ENCODE results near the gene ABCG1.

ABCG1 gene

GRCh38 chr21:42248783-42249597 is 30.1 kb downstream of the ABCG1 start:
- no peak for ATAC-seq
- TF ChIP-seq ZC3H10 (CRISPR knock-in tag; IDR thresholded peaks at IDR 0.05) (no peak), GLIS3 (CRISPR knock-in tag; IDR thresholded peaks at IDR 0.05) (no peak), BACH2 (CRISPR knock-in tag; IDR thresholded peaks at IDR 0.05; ENCODE audit: borderline replicate concordance) (no peak), TOX (CRISPR knock-in tag; IDR thresholded peaks at IDR 0.05; ENCODE audit: borderline replicate concordance) (no peak), ZNF565 (CRISPR knock-in tag; conservative IDR thresholded peaks at IDR 0.05; ENCODE audit: low read depth) (no peak)

GRCh38 chr21:42250422-42251403 is 31.8 kb downstream of the ABCG1 start:
- TF ChIP-seq TSHZ2 (CRISPR knock-in tag; IDR thresholded peaks at IDR 0.05): no peak
- TF ChIP-seq ARNTL (CRISPR knock-in tag; IDR thresholded peaks at IDR 0.05; ENCODE audit: borderline replicate concordance, low read depth): no peak
- no peak for ATAC-seq

DNA sequence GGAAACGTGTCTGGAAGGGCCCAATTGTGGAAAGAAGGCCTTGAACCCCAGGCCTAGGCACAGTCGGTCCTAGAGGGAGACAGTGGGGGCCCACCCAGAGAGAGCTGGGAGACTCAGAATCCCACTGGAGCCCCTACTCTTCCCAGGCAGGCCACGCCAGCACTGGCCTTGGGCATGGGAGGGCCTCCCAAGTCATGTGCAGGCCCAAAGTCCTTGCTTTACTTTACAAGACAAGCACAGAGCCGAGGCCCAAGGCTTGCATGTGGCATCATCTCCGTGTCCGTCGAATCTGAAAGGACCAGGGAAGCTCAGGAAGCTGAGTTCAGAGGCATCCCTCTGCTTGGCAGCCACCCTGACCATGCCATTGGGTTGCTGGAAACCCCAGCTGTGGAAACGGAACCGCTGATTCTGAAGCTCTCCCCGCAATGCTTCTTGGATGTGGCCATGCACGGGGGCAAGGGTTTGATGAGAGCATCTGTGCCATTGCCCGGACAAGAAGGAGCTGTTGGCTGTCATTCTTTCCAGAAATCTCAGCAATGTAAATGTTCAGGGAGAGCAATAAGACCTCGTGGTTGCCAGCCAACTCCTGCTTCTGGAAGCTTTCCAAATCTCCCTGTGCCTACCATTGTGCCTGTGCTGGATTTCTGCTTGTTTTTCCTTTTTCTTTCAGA is 32.8 kb downstream of the ABCG1 start:
- ATAC-seq: no peak
- no peak for TF ChIP-seq ISL1 (CRISPR knock-in tag; IDR thresholded peaks at IDR 0.05)
- TF ChIP-seq TOX (CRISPR knock-in tag; IDR thresholded peaks at IDR 0.05; ENCODE audit: borderline replicate concordance): no peak

GRCh38 chr21:42252325-42252654 is 33.4 kb downstream of the ABCG1 start:
- no peak for ATAC-seq
- TF ChIP-seq, protein P1, sequence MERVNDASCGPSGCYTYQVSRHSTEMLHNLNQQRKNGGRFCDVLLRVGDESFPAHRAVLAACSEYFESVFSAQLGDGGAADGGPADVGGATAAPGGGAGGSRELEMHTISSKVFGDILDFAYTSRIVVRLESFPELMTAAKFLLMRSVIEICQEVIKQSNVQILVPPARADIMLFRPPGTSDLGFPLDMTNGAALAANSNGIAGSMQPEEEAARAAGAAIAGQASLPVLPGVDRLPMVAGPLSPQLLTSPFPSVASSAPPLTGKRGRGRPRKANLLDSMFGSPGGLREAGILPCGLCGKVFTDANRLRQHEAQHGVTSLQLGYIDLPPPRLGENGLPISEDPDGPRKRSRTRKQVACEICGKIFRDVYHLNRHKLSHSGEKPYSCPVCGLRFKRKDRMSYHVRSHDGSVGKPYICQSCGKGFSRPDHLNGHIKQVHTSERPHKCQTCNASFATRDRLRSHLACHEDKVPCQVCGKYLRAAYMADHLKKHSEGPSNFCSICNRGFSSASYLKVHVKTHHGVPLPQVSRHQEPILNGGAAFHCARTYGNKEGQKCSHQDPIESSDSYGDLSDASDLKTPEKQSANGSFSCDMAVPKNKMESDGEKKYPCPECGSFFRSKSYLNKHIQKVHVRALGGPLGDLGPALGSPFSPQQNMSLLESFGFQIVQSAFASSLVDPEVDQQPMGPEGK (CRISPR knock-in tag; IDR thresholded peaks at IDR 0.05; ENCODE audit: borderline replicate concordance): no peak
- TF ChIP-seq, protein P2, sequence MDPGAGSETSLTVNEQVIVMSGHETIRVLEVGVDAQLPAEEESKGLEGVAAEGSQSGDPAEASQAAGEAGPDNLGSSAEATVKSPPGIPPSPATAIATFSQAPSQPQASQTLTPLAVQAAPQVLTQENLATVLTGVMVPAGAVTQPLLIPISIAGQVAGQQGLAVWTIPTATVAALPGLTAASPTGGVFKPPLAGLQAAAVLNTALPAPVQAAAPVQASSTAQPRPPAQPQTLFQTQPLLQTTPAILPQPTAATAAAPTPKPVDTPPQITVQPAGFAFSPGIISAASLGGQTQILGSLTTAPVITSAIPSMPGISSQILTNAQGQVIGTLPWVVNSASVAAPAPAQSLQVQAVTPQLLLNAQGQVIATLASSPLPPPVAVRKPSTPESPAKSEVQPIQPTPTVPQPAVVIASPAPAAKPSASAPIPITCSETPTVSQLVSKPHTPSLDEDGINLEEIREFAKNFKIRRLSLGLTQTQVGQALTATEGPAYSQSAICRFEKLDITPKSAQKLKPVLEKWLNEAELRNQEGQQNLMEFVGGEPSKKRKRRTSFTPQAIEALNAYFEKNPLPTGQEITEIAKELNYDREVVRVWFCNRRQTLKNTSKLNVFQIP (CRISPR knock-in tag; IDR thresholded peaks at IDR 0.05; ENCODE audit: borderline replicate concordance, low read depth): no peak
- TF ChIP-seq ISL1 (CRISPR knock-in tag; IDR thresholded peaks at IDR 0.05) (no peak), BACH2 (CRISPR knock-in tag; IDR thresholded peaks at IDR 0.05; ENCODE audit: borderline replicate concordance) (no peak), ZFP3 (CRISPR knock-in tag; IDR thresholded peaks at IDR 0.05) (no peak), TSHZ2 (CRISPR knock-in tag; IDR thresholded peaks at IDR 0.05) (no peak), TCF4 (CRISPR knock-in tag; IDR thresholded peaks at IDR 0.05; ENCODE audit: borderline replicate concordance) (no peak), ESRRG (CRISPR knock-in tag; IDR thresholded peaks at IDR 0.05) (no peak), ZFP30 (CRISPR knock-in tag; IDR thresholded peaks at IDR 0.05) (no peak), ZC3H10 (CRISPR knock-in tag; IDR thresholded peaks at IDR 0.05) (no peak), CSDC2 (CRISPR knock-in tag; IDR thresholded peaks at IDR 0.05) (no peak), ZNF565 (CRISPR knock-in tag; conservative IDR thresholded peaks at IDR 0.05; ENCODE audit: low read depth) (no peak), GLIS3 (CRISPR knock-in tag; IDR thresholded peaks at IDR 0.05) (no peak), ZNF70 (CRISPR knock-in tag; IDR thresholded peaks at IDR 0.05) (no peak), PPARA (CRISPR knock-in tag; IDR thresholded peaks at IDR 0.05; ENCODE audit: borderline replicate concordance) (no peak), RARB (CRISPR knock-in tag; IDR thresholded peaks at IDR 0.05) (no peak), CSRNP3 (CRISPR knock-in tag; IDR thresholded peaks at IDR 0.05) (no peak)
- TF ChIP-seq, protein P3, sequence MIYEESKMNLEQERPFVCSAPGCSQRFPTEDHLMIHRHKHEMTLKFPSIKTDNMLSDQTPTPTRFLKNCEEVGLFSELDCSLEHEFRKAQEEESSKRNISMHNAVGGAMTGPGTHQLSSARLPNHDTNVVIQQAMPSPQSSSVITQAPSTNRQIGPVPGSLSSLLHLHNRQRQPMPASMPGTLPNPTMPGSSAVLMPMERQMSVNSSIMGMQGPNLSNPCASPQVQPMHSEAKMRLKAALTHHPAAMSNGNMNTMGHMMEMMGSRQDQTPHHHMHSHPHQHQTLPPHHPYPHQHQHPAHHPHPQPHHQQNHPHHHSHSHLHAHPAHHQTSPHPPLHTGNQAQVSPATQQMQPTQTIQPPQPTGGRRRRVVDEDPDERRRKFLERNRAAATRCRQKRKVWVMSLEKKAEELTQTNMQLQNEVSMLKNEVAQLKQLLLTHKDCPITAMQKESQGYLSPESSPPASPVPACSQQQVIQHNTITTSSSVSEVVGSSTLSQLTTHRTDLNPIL (CRISPR knock-in tag; IDR thresholded peaks at IDR 0.05; ENCODE audit: low read depth): no peak

All from SK-N-SH treated with all-trans-retinoic acid at 6 μM for 48 hours (cell line).